HepG2 (cell line): ENCODE results near the gene LMF2. TPM values are rescaled to one million over a fixed set of nuclear protein-coding genes. Genes with fewer than 3 reads are reported as not detected.
A peak's percentile ranks its signal among the peaks of the same experiment; 100 is the strongest.

Experiments used
- ATF7-NPFF ChIP-seq: sonication (generic); formaldehyde crosslinking; IDR thresholded peaks from 2 replicates; pipeline ENCODE4 v1.8.1; 2023; ENCODE audit warnings: mild to moderate bottlenecking, low read depth, missing genetic modification reagents, moderate library complexity
- BCL6 ChIP-seq: IDR thresholded peaks from 2 replicates; pipeline ENCODE4 v1.6.1; 2016; ENCODE audit warnings: missing genetic modification reagents, missing compliant biosample characterization
- ETS1 ChIP-seq: sonication (generic); formaldehyde crosslinking; IDR thresholded peaks from 2 replicates; pipeline ENCODE4 v1.4.0; 2020; ENCODE audit warnings: missing genetic modification reagents
- HCFC1 ChIP-seq: fragments of 150-350 bp; IDR thresholded peaks from 2 replicates; pipeline ENCODE4 v1.6.1; 2014; ENCODE audit warnings: low read depth, low read length
- HMG20B ChIP-seq: conservative IDR thresholded peaks from 2 replicates; pipeline ENCODE4 v1.6.1; 2016; ENCODE audit warnings: missing genetic modification reagents, missing compliant biosample characterization
- HOXD1 ChIP-seq: sonication (generic); formaldehyde crosslinking; IDR thresholded peaks from 2 replicates; pipeline ENCODE4 v1.5.0; 2020; ENCODE audit warnings: missing genetic modification reagents
- KDM5B ChIP-seq: sonication (generic); formaldehyde crosslinking; IDR thresholded peaks from 2 replicates; pipeline ENCODE4 v1.4.0; 2020; ENCODE audit warnings: missing genetic modification reagents, mild to moderate bottlenecking, borderline replicate concordance
- KDM6A ChIP-seq: IDR thresholded peaks from 2 replicates; pipeline ENCODE4 v1.6.1; 2016; ENCODE audit warnings: low read depth
- MYC ChIP-seq: sonication (generic); formaldehyde crosslinking; IDR thresholded peaks from 2 replicates; pipeline ENCODE4 v1.9.0; 2021; ENCODE audit warnings: missing genetic modification reagents, borderline replicate concordance
- NFKB2 ChIP-seq: sonication (generic); formaldehyde crosslinking; IDR thresholded peaks from 2 replicates; pipeline ENCODE4 v1.4.0; 2020; ENCODE audit warnings: missing genetic modification reagents, borderline replicate concordance
- SPEN ChIP-seq: sonication (generic); formaldehyde crosslinking; IDR thresholded peaks from 2 replicates; pipeline ENCODE4 v1.5.1; 2020; ENCODE audit warnings: low read depth, mild to moderate bottlenecking, missing genetic modification reagents
- SRSF1 ChIP-seq: fragments of 200-400 bp; formaldehyde crosslinking; optimal IDR thresholded peaks from 2 replicates; pipeline ENCODE3; 2017; ENCODE audit warnings: mild to moderate bottlenecking, low read depth, low read length, moderate library complexity
- SUZ12 ChIP-seq: fragments of 150-350 bp; IDR thresholded peaks from 2 replicates; pipeline ENCODE4 v1.6.1; 2014; ENCODE audit warnings: low read depth, low read length
- ZEB1 ChIP-seq: IDR thresholded peaks from 2 replicates; pipeline ENCODE4 v1.6.1; 2012; ENCODE audit warnings: mild to moderate bottlenecking, low read depth, inconsistent platforms; ENCODE audit not compliant: insufficient replicate concordance
- ZFP36L1 ChIP-seq: sonication (generic); formaldehyde crosslinking; IDR thresholded peaks from 2 replicates; pipeline ENCODE4 v1.8.0; 2022; ENCODE audit warnings: mild to moderate bottlenecking, missing genetic modification reagents, moderate library complexity
- ZNF30 ChIP-seq: sonication (generic); formaldehyde crosslinking; IDR thresholded peaks from 2 replicates; pipeline ENCODE4 v1.5.0; 2020; ENCODE audit warnings: mild to moderate bottlenecking, missing genetic modification reagents
- ZNF333 ChIP-seq: sonication (generic); formaldehyde crosslinking; IDR thresholded peaks from 2 replicates; pipeline ENCODE4 v1.4.0; 2020; ENCODE audit warnings: mild to moderate bottlenecking, missing genetic modification reagents, borderline replicate concordance
- ZNF33A ChIP-seq: sonication (generic); formaldehyde crosslinking; IDR thresholded peaks from 2 replicates; pipeline ENCODE4 v1.5.1; 2020; ENCODE audit warnings: missing genetic modification reagents, mild to moderate bottlenecking, moderate library complexity, borderline replicate concordance
- ZNF558 ChIP-seq: sonication (generic); formaldehyde crosslinking; IDR thresholded peaks from 2 replicates; pipeline ENCODE4 v1.9.0; 2022; ENCODE audit warnings: mild to moderate bottlenecking, missing genetic modification reagents, borderline replicate concordance
- ZNF670 ChIP-seq: sonication (generic); formaldehyde crosslinking; IDR thresholded peaks from 2 replicates; pipeline ENCODE4 v1.8.0; 2022; ENCODE audit warnings: mild to moderate bottlenecking, missing genetic modification reagents, borderline replicate concordance
- ZNF776 ChIP-seq: sonication (generic); formaldehyde crosslinking; IDR thresholded peaks from 2 replicates; pipeline ENCODE4 v1.4.0; 2020; ENCODE audit warnings: mild to moderate bottlenecking, missing genetic modification reagents
- ZNF850 ChIP-seq: sonication (generic); formaldehyde crosslinking; conservative IDR thresholded peaks from 2 replicates; pipeline ENCODE4 v1.9.0; 2021; ENCODE audit warnings: mild to moderate bottlenecking, missing genetic modification reagents
- polyA plus RNA-seq, 8 experiments: library from polyadenylated mRNA; depleted of rRNA in 3 of 8; stranded (reverse) in 7 of 8; unstranded in 1 of 8; fragments of >200 nt; fragmentation: Illumina TruSeq in 4 of 8; extraction: Trizol in 4 of 8; gene quantifications; 2 replicates each; pipeline versions ENCODE4 v1.2.1 to v1.2.3, GENCODE V29; 2011 to 2016; ENCODE audit warnings: low read depth in 4 of 8, missing spikeins in 1 of 8, mixed read lengths in 1 of 8; ENCODE audit not compliant: insufficient read depth in 1 of 8
- total RNA-seq, 5 experiments: library from RNA; depleted of rRNA; stranded (reverse); fragments of >200 nt; fragmentation: Illumina TruSeq; extraction: Trizol; gene quantifications; 2 replicates each; pipeline ENCODE4 v1.2.3, GENCODE V29; 2016; ENCODE audit warnings: low read depth in 1 of 5
- TF ChIP-seq, protein P1 (sequence below): sonication (generic); formaldehyde crosslinking; IDR thresholded peaks from 2 replicates; pipeline ENCODE4 v1.4.0; 2020; ENCODE audit warnings: missing genetic modification reagents
- TF ChIP-seq, protein P2 (sequence below): sonication (generic); formaldehyde crosslinking; IDR thresholded peaks from 2 replicates; pipeline ENCODE4 v1.9.0; 2022; ENCODE audit warnings: low read depth, missing genetic modification reagents
- TF ChIP-seq, protein P3 (sequence below): sonication (generic); formaldehyde crosslinking; IDR thresholded peaks from 2 replicates; pipeline ENCODE4 v1.5.1; 2020; ENCODE audit warnings: missing genetic modification reagents, mild to moderate bottlenecking, borderline replicate concordance

The LMF2 gene
- total and polyA plus RNA-seq, 2 of the 13 experiments (the other 11 are each of a cell fraction or from before 2014, with no cell fraction given): 23.3 to 30.6 TPM

DNA sequence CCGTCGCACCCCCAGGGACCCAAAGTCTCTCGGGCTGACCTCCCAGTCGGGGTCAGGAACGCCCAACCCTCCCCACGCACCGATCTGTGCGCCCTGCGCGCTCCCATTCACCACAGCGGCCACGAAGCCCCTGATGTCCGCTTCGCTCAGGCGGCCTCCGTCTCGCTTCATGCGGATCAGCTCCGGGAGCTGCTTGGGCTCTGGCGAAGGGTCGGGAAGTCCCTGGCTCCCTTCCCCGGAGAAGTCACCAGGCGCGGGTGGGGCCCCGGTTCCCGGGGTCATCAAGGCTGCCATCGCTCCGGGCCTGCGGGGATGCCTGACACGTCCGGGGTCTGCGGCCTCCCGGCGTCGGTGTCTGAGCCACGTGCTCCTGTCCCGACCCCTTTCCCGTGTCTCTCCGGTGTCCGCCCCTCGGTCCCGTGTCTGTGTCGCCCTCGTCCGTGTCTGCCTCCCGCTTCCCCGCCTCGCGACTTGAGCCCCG is 22.0 kb upstream of the LMF2 start (continued):
- TF ChIP-seq, protein P1, sequence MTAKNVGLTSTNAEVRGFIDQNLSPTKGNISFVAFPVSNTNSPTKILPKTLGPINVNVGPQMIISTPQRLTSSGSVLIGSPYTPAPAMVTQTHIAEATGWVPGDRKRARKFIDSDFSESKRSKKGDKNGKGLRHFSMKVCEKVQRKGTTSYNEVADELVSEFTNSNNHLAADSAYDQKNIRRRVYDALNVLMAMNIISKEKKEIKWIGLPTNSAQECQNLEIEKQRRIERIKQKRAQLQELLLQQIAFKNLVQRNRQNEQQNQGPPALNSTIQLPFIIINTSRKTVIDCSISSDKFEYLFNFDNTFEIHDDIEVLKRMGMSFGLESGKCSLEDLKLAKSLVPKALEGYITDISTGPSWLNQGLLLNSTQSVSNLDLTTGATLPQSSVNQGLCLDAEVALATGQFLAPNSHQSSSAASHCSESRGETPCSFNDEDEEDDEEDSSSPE: no peak; the same call in 1 of the 2 replicates
- TF ChIP-seq HMG20B (CRISPR knock-in tag) (no peak), ZNF30 (CRISPR knock-in tag) (no peak), KDM5B (CRISPR knock-in tag) (no peak), HCFC1 (no peak), ZNF33A (CRISPR knock-in tag) (peak; percentile 60; the same call in 1 of the 2 replicates), ZFP36L1 (no peak), SPEN (no peak), ZNF776 (no peak), ZEB1 (peak; percentile 8), ATF7-NPFF (CRISPR knock-in tag) (0 out of 2 replicates have a peak, but pooled peaks have one; percentile 8), HOXD1 (CRISPR knock-in tag) (no peak), MYC (no peak), BCL6 (CRISPR knock-in tag) (no peak), NFKB2 (CRISPR knock-in tag) (0 out of 2 replicates have a peak, but pooled peaks have one; percentile 12), SUZ12 (no peak), SRSF1 (no peak), ZNF850 (CRISPR knock-in tag) (0 out of 2 replicates have a peak, but pooled peaks have one; percentile 42), ZNF333 (no peak), ZNF670 (peak; percentile 53; the same call in 1 of the 2 replicates), KDM6A (CRISPR knock-in tag) (no peak), ZNF558 (CRISPR knock-in tag) (no peak), ETS1 (CRISPR knock-in tag) (no peak; the same call in 1 of the 2 replicates)
- TF ChIP-seq, protein P2, sequence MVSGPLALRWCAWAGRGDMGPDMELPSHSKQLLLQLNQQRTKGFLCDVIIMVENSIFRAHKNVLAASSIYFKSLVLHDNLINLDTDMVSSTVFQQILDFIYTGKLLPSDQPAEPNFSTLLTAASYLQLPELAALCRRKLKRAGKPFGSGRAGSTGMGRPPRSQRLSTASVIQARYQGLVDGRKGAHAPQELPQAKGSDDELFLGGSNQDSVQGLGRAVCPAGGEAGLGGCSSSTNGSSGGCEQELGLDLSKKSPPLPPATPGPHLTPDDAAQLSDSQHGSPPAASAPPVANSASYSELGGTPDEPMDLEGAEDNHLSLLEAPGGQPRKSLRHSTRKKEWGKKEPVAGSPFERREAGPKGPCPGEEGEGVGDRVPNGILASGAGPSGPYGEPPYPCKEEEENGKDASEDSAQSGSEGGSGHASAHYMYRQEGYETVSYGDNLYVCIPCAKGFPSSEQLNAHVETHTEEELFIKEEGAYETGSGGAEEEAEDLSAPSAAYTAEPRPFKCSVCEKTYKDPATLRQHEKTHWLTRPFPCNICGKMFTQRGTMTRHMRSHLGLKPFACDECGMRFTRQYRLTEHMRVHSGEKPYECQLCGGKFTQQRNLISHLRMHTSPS (CRISPR knock-in tag): no peak
- TF ChIP-seq, protein P3, sequence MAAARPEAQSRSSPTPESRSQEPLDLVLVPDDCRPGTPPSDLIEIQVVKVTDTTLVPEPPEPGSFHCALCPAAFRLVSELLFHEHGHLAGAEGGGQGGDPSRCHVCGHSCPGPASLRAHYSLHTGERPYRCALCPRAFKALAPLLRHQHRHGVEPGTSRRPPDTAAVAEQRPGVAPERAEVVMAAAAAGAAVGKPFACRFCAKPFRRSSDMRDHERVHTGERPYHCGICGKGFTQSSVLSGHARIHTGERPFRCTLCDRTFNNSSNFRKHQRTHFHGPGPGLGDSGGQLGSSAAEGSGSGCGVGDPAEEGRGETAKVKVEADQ (CRISPR knock-in tag): no peak
